Thyroid gland (tissue), 4 donors: ENCODE data around the gene SETDB1.

Source experiments
- CTCF ChIP-seq, 6 experiments: fragments of 200-600 bp in 3 of 6; fragments of 450-650 bp in 3 of 6; sonication (generic) in 3 of 6; IDR thresholded peaks; one replicate each; pipeline ENCODE4 v1.5.1; 2016 to 2019; ENCODE audit warnings: antibody characterized with exemption in 6 of 6, mild to moderate bottlenecking in 2 of 6, inconsistent platforms in 1 of 6, moderate library complexity in 1 of 6
- POLR2A ChIP-seq, 2 donors: fragments of 450-650 bp; IDR thresholded peaks; one replicate each; pipeline ENCODE4 v1.6.1; 2017; ENCODE audit warnings: antibody characterized with exemption in 2 of 2, mild to moderate bottlenecking in 2 of 2, moderate library complexity in 1 of 2

- TF ChIP-seq CTCF (IDR thresholded peaks at IDR 0.05) (no peak), POLR2A (IDR thresholded peaks at IDR 0.05) (no peak)
Observed at GRCh38 chr1:150973258-150973835, 47.2 kb downstream of the SETDB1 start.
